ENCODE measurements around the gene ADGRG3.
A peak's percentile ranks its signal among the peaks of the same experiment; 100 is the strongest.

The ADGRG3 gene

GRCh38 chr16:57667048-57667525 is 1.0 kb upstream of the ADGRG3 start:
- Histone ChIP-seq H3K27me3 (ENCODE audit: control insufficient read depth, low read length) (peaks cover 3% of the 10 kb centered on the region; the same call in 1 of the 2 replicates), H3K4me2 (ENCODE audit: low read length) (no peak overlapping the region), H3K79me2 (ENCODE audit: control insufficient read depth, low read length) (no peaks in the 10 kb centered on the region), H3K4me3 (ENCODE audit: low read length) (no peak overlapping the region), H3K9me2 (replicated peaks; ENCODE audit: control insufficient read depth, low read length) (no peaks in the 10 kb centered on the region), H3K36me3 (ENCODE audit: control insufficient read depth, low read length) (no peaks in the 10 kb centered on the region), H3K9me3 (ENCODE audit: control insufficient read depth, insufficient read depth, low read length) (no peaks in the 10 kb centered on the region), H3K4me1 (ENCODE audit: control insufficient read depth, low read length) (no peaks in the 10 kb centered on the region), H3K27ac (ENCODE audit: low read depth, low read length) (no peak overlapping the region), H4K20me1 (ENCODE audit: control insufficient read depth, insufficient read depth, low read depth, low read length) (no peaks in the 10 kb centered on the region), H3F3A (ENCODE audit: control insufficient read depth, insufficient read depth) (no peaks in the 10 kb centered on the region)
- TF ChIP-seq, protein P1, sequence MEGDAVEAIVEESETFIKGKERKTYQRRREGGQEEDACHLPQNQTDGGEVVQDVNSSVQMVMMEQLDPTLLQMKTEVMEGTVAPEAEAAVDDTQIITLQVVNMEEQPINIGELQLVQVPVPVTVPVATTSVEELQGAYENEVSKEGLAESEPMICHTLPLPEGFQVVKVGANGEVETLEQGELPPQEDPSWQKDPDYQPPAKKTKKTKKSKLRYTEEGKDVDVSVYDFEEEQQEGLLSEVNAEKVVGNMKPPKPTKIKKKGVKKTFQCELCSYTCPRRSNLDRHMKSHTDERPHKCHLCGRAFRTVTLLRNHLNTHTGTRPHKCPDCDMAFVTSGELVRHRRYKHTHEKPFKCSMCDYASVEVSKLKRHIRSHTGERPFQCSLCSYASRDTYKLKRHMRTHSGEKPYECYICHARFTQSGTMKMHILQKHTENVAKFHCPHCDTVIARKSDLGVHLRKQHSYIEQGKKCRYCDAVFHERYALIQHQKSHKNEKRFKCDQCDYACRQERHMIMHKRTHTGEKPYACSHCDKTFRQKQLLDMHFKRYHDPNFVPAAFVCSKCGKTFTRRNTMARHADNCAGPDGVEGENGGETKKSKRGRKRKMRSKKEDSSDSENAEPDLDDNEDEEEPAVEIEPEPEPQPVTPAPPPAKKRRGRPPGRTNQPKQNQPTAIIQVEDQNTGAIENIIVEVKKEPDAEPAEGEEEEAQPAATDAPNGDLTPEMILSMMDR (IDR thresholded peaks at IDR 0.05; ENCODE audit: low read depth, low read length, poor library complexity, severe bottlenecking) = no peak
- TF ChIP-seq EZH2phosphoT487 (IDR thresholded peaks at IDR 0.05; ENCODE audit: borderline replicate concordance, low read length) = no peak

- Histone ChIP-seq H3K4me2 (ENCODE audit: low read length) (no peak overlapping the region), H3K4me1 (ENCODE audit: control insufficient read depth, low read length) (no peaks in the 10 kb centered on the region)
These were observed 412 bp upstream of the ADGRG3 start for GRCh38 chr16:57667526-57668262.

DNA sequence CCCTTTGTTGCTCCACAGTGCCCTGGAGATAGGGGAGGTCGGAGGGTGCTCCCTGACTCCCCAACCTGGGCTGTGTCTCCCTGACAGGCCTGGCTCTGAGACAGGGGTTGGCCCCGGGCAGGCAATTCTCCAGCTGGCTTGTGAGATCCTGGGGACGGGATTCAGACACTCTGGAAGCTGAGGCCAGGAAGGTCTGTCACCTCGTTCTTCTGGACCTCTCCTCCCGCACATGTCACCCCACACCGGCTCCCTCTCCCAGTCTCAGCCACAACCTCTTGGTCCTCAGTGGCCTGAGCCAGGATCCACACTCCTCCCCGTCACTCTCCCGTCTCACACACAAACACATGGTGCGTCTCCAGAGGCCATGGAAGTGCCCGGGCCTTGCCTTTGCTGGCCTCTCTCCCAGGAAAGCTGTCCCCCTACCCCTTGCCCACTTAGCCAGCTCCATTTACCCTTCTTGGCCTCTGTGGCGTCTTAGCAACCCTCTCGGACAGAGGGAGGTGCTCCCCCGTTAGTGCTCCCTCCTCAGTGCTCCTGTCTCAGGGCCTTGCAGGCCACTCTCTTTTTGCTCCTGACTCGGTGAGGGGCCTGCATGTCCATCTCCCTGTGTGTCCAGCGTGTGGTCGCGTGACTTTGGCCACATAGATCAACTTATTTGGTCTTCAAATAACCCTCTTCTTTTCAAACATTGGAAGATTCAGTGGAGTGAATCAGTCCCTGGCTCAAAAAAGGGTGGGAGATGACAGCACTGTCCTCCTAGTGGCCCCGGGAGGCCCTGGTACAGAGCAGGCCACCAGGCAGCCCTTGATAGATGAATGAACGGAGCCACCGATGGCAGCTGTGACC is 747 bp downstream of the ADGRG3 start:
- Histone ChIP-seq H3K79me2 (ENCODE audit: control insufficient read depth, low read length) (no peaks in the 10 kb centered on the region), H3K4me2 (ENCODE audit: low read length) (no peak overlapping the region)

More at GRCh38 chr16:57667526-57668262, 412 bp upstream of the ADGRG3 start:
- H3K27ac ChIP-seq (ENCODE audit: low read depth, low read length) = no peak overlapping the region
- H3K4me3 ChIP-seq (ENCODE audit: low read length) = no peak overlapping the region
- H3K79me2 ChIP-seq (ENCODE audit: control insufficient read depth, low read length) = no peaks in the 10 kb centered on the region
- TF ChIP-seq, protein P1 (IDR thresholded peaks at IDR 0.05; ENCODE audit: low read depth, low read length, poor library complexity, severe bottlenecking) = peak; percentile 54
- no peak for TF ChIP-seq EZH2phosphoT487 (IDR thresholded peaks at IDR 0.05; ENCODE audit: borderline replicate concordance, low read length)
- no peaks in the 10 kb centered on the region for H3F3A ChIP-seq (ENCODE audit: control insufficient read depth, insufficient read depth)
- no peaks in the 10 kb centered on the region for H4K20me1 ChIP-seq (ENCODE audit: control insufficient read depth, insufficient read depth, low read depth, low read length)
- H3K9me3 ChIP-seq (ENCODE audit: control insufficient read depth, insufficient read depth, low read length) = no peaks in the 10 kb centered on the region
- no peaks in the 10 kb centered on the region for H3K9me2 ChIP-seq (replicated peaks; ENCODE audit: control insufficient read depth, low read length)
- H3K36me3 ChIP-seq (ENCODE audit: control insufficient read depth, low read length) = no peaks in the 10 kb centered on the region
- peaks cover 7% of the 10 kb centered on the region; the same call in 1 of the 2 replicates for H3K27me3 ChIP-seq (ENCODE audit: control insufficient read depth, low read length)

More for the DNA sequence above, 747 bp downstream of the ADGRG3 start:
- Histone ChIP-seq H3K27ac (ENCODE audit: low read depth, low read length) (no peak overlapping the region), H3K4me1 (ENCODE audit: control insufficient read depth, low read length) (no peaks in the 10 kb centered on the region), H3F3A (ENCODE audit: control insufficient read depth, insufficient read depth) (no peaks in the 10 kb centered on the region), H3K9me3 (ENCODE audit: control insufficient read depth, insufficient read depth, low read length) (no peaks in the 10 kb centered on the region), H4K20me1 (ENCODE audit: control insufficient read depth, insufficient read depth, low read depth, low read length) (no peaks in the 10 kb centered on the region), H3K9me2 (replicated peaks; ENCODE audit: control insufficient read depth, low read length) (no peaks in the 10 kb centered on the region), H3K27me3 (ENCODE audit: control insufficient read depth, low read length) (peaks cover 14% of the 10 kb centered on the region; the same call in 1 of the 2 replicates), H3K36me3 (ENCODE audit: control insufficient read depth, low read length) (no peaks in the 10 kb centered on the region), H3K4me3 (ENCODE audit: low read length) (no peak overlapping the region)
- no peak for TF ChIP-seq EZH2phosphoT487 (IDR thresholded peaks at IDR 0.05; ENCODE audit: borderline replicate concordance, low read length)
- TF ChIP-seq, protein P1 (IDR thresholded peaks at IDR 0.05; ENCODE audit: low read depth, low read length, poor library complexity, severe bottlenecking) = no peak

Measured in DOHH2 (cell line).